Heart left ventricle (tissue), 13 donors: Measurements from ENCODE around the gene PPP1R37.

Source experiments
- CTCF ChIP-seq, 12 donors: fragments of 200-600 bp; sonication (generic) in 4 of 12; IDR thresholded peaks; one replicate each; pipeline versions ENCODE4 v1.5.0 to v1.8.0; 2018 to 2022; ENCODE audit warnings: antibody characterized with exemption in 12 of 12, mild to moderate bottlenecking in 5 of 12
- POLR2A ChIP-seq, 2 donors: fragments of 450-650 bp; IDR thresholded peaks; one replicate each; pipeline ENCODE4 v1.6.1; 2017; ENCODE audit warnings: antibody characterized with exemption in 2 of 2, mild to moderate bottlenecking in 2 of 2, moderate library complexity in 2 of 2
- donor health status: ischemic (EF 13 %, LVEDD 7.1; RV severe dilation, severe dysfunction).
- donor health status: DM: no; HTN: yes; CAD: no.
- donor health status: DM: no; HTN: no; CAD: no.
- donor health status: ischemic (EF 25% LVEDD 6.9; RV normal size, moderate dysfunction).
- donor health status: ischemic (EF 25% LVEDD 5.7; RV mildly dilated, moderate dysfunction).
- donor health status: ischemic (EF 35%, LVEDD 5.7; RV mildly dilated, moderate dysfunction).
- donor health status: nonischemic (EF 11% LVEDD 7.7; RV severe dilation, severe dysfunction).
- donor health status: DM: yes; HTN: yes; CAD: no.
- donor health status: PGD.
- donor health status: ischemic (EF 29% LVEDD 5.4; RV normal size, mild dysfunction).
- donor health status: nonischemic (EF 23%, LVEDD 6.1; RV moderate dilation, normal function).

GRCh38 chr19:45128146-45128545 lies 35.2 kb downstream of the PPP1R37 start:
- TF ChIP-seq POLR2A (IDR thresholded peaks at IDR 0.05) (no peak), CTCF (IDR thresholded peaks at IDR 0.05) (no peak)
